SK-N-SH treated with all-trans-retinoic acid at 6 μM for 48 hours (cell line): ENCODE measurements around the gene RBM48.

Source experiments
- ATAC-seq: fragments of 200-7000 bp; cut with Tn5 transposase; 3 replicates; pipeline ENCODE4 v1.9.1; 2020; ENCODE audit warnings: mild to moderate bottlenecking, moderate library complexity
- ARNTL ChIP-seq: fragments of 450-650 bp; formaldehyde crosslinking; IDR thresholded peaks from 2 replicates; pipeline ENCODE4 v1.5.0; 2020; ENCODE audit warnings: low read depth, mild to moderate bottlenecking, moderate library complexity, borderline replicate concordance
- BACH2 ChIP-seq: fragments of 250-450 bp; sonication (Bioruptor Pico); IDR thresholded peaks from 2 replicates; pipeline ENCODE4 v1.9.0; 2021; ENCODE audit warnings: mild to moderate bottlenecking, borderline replicate concordance
- CREB5 ChIP-seq: fragments of 250-450 bp; sonication (Bioruptor Pico); IDR thresholded peaks from 2 replicates; pipeline ENCODE4 v1.5.1; 2020; ENCODE audit warnings: low read depth, mild to moderate bottlenecking, moderate library complexity
- ESRRG ChIP-seq: fragments of 250-450 bp; sonication (Bioruptor Pico); IDR thresholded peaks from 2 replicates; pipeline ENCODE4 v1.6.1; 2021; ENCODE audit warnings: mild to moderate bottlenecking
- GLIS3 ChIP-seq: fragments of 250-450 bp; sonication (Bioruptor Pico); IDR thresholded peaks from 2 replicates; pipeline ENCODE4 v1.5.0; 2020; ENCODE audit warnings: mild to moderate bottlenecking, moderate library complexity
- ISL1 ChIP-seq: fragments of 250-450 bp; sonication (Bioruptor Pico); IDR thresholded peaks from 2 replicates; pipeline ENCODE4 v2.1.2; 2022; ENCODE audit warnings: mild to moderate bottlenecking, moderate library complexity
- OSR1 ChIP-seq: fragments of 250-450 bp; sonication (Bioruptor Pico); IDR thresholded peaks from 2 replicates; pipeline ENCODE4 v1.8.0; 2022; ENCODE audit warnings: moderate library complexity, mild to moderate bottlenecking, inconsistent platforms
- PATZ1 ChIP-seq: fragments of 250-450 bp; sonication (Bioruptor Pico); IDR thresholded peaks from 2 replicates; pipeline ENCODE4 v1.8.0; 2020; ENCODE audit warnings: mild to moderate bottlenecking, moderate library complexity, borderline replicate concordance
- PPARA ChIP-seq: fragments of 250-450 bp; sonication (Bioruptor Pico); IDR thresholded peaks from 2 replicates; pipeline ENCODE4 v1.5.0; 2020; ENCODE audit warnings: mild to moderate bottlenecking, borderline replicate concordance
- RARB ChIP-seq: fragments of 250-450 bp; sonication (Bioruptor Pico); IDR thresholded peaks from 2 replicates; pipeline ENCODE4 v1.8.0; 2021; ENCODE audit warnings: mild to moderate bottlenecking, moderate library complexity
- SNAI2 ChIP-seq: fragments of 250-450 bp; sonication (Bioruptor Pico); IDR thresholded peaks from 2 replicates; pipeline ENCODE4 v1.5.0; 2020; ENCODE audit warnings: mild to moderate bottlenecking, moderate library complexity
- TOX ChIP-seq: fragments of 250-450 bp; sonication (Bioruptor Pico); IDR thresholded peaks from 2 replicates; pipeline ENCODE4 v1.8.0; 2021; ENCODE audit warnings: mild to moderate bottlenecking, moderate library complexity, borderline replicate concordance
- ZC3H10 ChIP-seq: fragments of 250-450 bp; sonication (Bioruptor Pico); IDR thresholded peaks from 2 replicates; pipeline ENCODE4 v1.5.1; 2021; ENCODE audit warnings: mild to moderate bottlenecking, moderate library complexity
- ZFP3 ChIP-seq: fragments of 250-450 bp; sonication (Bioruptor Pico); IDR thresholded peaks from 2 replicates; pipeline ENCODE4 v1.5.0; 2020; ENCODE audit warnings: mild to moderate bottlenecking, moderate library complexity
- ZFP30 ChIP-seq: fragments of 450-650 bp; formaldehyde crosslinking; IDR thresholded peaks from 2 replicates; pipeline ENCODE4 v1.5.0; 2022; ENCODE audit warnings: mild to moderate bottlenecking, moderate library complexity
- ZNF565 ChIP-seq: fragments of 450-650 bp; formaldehyde crosslinking; conservative IDR thresholded peaks from 2 replicates; pipeline ENCODE4 v1.5.0; 2020; ENCODE audit warnings: low read depth, mild to moderate bottlenecking, moderate library complexity
- ZNF70 ChIP-seq: fragments of 450-650 bp; formaldehyde crosslinking; IDR thresholded peaks from 2 replicates; pipeline ENCODE4 v1.5.0; 2020; ENCODE audit warnings: mild to moderate bottlenecking, moderate library complexity
- ZNF8 ChIP-seq: fragments of 450-650 bp; formaldehyde crosslinking; IDR thresholded peaks from 2 replicates; pipeline ENCODE4 v1.5.0; 2020; ENCODE audit warnings: mild to moderate bottlenecking, moderate library complexity
- TF ChIP-seq, protein P1 (sequence below): fragments of 250-450 bp; sonication (Bioruptor Pico); IDR thresholded peaks from 2 replicates; pipeline ENCODE4 v1.5.1; 2021; ENCODE audit warnings: mild to moderate bottlenecking, moderate library complexity
- TF ChIP-seq, protein P2 (sequence below): fragments of 250-450 bp; sonication (Bioruptor Pico); IDR thresholded peaks from 2 replicates; pipeline ENCODE4 v1.5.0; 2020; ENCODE audit warnings: mild to moderate bottlenecking, moderate library complexity
- TF ChIP-seq, protein P3 (sequence below): fragments of 250-450 bp; sonication (Bioruptor Pico); IDR thresholded peaks from 2 replicates; pipeline ENCODE4 v1.8.0; 2021; ENCODE audit warnings: low read depth, mild to moderate bottlenecking, moderate library complexity, borderline replicate concordance

Gene RBM48

GRCh38 chr7:92508946-92509345 is 19.6 kb upstream of the RBM48 start:
- TF ChIP-seq, protein P1, sequence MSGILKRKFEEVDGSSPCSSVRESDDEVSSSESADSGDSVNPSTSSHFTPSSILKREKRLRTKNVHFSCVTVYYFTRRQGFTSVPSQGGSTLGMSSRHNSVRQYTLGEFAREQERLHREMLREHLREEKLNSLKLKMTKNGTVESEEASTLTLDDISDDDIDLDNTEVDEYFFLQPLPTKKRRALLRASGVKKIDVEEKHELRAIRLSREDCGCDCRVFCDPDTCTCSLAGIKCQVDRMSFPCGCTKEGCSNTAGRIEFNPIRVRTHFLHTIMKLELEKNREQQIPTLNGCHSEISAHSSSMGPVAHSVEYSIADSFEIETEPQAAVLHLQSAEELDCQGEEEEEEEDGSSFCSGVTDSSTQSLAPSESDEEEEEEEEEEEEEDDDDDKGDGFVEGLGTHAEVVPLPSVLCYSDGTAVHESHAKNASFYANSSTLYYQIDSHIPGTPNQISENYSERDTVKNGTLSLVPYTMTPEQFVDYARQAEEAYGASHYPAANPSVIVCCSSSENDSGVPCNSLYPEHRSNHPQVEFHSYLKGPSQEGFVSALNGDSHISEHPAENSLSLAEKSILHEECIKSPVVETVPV (CRISPR knock-in tag) = no peak
- TF ChIP-seq TOX (CRISPR knock-in tag) (no peak), ESRRG (CRISPR knock-in tag) (no peak), ZNF8 (no peak), OSR1 (CRISPR knock-in tag) (no peak), ZFP30 (CRISPR knock-in tag) (no peak), ISL1 (CRISPR knock-in tag) (no peak), PPARA (CRISPR knock-in tag) (no peak), GLIS3 (CRISPR knock-in tag) (no peak), ZFP3 (no peak)
- TF ChIP-seq, protein P2, sequence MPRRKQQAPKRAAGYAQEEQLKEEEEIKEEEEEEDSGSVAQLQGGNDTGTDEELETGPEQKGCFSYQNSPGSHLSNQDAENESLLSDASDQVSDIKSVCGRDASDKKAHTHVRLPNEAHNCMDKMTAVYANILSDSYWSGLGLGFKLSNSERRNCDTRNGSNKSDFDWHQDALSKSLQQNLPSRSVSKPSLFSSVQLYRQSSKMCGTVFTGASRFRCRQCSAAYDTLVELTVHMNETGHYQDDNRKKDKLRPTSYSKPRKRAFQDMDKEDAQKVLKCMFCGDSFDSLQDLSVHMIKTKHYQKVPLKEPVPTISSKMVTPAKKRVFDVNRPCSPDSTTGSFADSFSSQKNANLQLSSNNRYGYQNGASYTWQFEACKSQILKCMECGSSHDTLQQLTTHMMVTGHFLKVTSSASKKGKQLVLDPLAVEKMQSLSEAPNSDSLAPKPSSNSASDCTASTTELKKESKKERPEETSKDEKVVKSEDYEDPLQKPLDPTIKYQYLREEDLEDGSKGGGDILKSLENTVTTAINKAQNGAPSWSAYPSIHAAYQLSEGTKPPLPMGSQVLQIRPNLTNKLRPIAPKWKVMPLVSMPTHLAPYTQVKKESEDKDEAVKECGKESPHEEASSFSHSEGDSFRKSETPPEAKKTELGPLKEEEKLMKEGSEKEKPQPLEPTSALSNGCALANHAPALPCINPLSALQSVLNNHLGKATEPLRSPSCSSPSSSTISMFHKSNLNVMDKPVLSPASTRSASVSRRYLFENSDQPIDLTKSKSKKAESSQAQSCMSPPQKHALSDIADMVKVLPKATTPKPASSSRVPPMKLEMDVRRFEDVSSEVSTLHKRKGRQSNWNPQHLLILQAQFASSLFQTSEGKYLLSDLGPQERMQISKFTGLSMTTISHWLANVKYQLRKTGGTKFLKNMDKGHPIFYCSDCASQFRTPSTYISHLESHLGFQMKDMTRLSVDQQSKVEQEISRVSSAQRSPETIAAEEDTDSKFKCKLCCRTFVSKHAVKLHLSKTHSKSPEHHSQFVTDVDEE (CRISPR knock-in tag) = no peak
- no peak for ATAC-seq

- TF ChIP-seq ZNF565 (CRISPR knock-in tag) (no peak), ZNF8 (peak; percentile 76), BACH2 (CRISPR knock-in tag) (no peak), ZC3H10 (no peak)
- TF ChIP-seq, protein P3, sequence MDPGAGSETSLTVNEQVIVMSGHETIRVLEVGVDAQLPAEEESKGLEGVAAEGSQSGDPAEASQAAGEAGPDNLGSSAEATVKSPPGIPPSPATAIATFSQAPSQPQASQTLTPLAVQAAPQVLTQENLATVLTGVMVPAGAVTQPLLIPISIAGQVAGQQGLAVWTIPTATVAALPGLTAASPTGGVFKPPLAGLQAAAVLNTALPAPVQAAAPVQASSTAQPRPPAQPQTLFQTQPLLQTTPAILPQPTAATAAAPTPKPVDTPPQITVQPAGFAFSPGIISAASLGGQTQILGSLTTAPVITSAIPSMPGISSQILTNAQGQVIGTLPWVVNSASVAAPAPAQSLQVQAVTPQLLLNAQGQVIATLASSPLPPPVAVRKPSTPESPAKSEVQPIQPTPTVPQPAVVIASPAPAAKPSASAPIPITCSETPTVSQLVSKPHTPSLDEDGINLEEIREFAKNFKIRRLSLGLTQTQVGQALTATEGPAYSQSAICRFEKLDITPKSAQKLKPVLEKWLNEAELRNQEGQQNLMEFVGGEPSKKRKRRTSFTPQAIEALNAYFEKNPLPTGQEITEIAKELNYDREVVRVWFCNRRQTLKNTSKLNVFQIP (CRISPR knock-in tag) = no peak
- TF ChIP-seq, protein P2 (CRISPR knock-in tag) = no peak
- no peak for ATAC-seq
Measured at GRCh38 chr7:92513167-92513902, 15.3 kb upstream of the RBM48 start.

GRCh38 chr7:92517631-92518030 is 11.0 kb upstream of the RBM48 start:
- ATAC-seq = no peak

DNA sequence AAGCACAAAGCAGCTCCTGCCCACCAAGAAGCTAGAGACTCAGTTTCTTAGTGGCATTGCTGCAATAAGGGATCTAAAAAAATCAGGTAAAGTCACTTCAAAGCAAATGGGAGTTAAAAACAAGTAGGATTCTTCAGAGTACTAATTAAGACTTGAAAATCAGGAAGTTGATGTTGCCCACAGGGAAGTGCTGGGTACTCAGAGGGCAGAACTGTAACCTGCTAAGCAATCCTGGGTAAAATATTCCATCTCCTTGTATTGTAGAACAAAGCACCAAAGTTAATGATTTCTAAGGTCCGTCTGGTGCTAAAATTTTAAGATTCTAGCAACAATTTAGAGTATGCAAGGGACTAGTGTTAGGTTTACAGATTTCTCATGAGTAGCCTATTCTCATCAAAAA is 8.6 kb upstream of the RBM48 start:
- ATAC-seq = no peak
- TF ChIP-seq ZFP3 (no peak), ZNF8 (no peak), ESRRG (CRISPR knock-in tag) (no peak), RARB (no peak), BACH2 (CRISPR knock-in tag) (no peak), TOX (CRISPR knock-in tag) (no peak), CREB5 (CRISPR knock-in tag) (no peak), PATZ1 (CRISPR knock-in tag) (no peak), SNAI2 (CRISPR knock-in tag) (no peak), PPARA (CRISPR knock-in tag) (no peak)
- TF ChIP-seq, protein P3 (CRISPR knock-in tag) = no peak
- TF ChIP-seq, protein P1 (CRISPR knock-in tag) = no peak

More at GRCh38 chr7:92517631-92518030, 11.0 kb upstream of the RBM48 start:
- TF ChIP-seq ZNF70 (CRISPR knock-in tag) (no peak), ARNTL (CRISPR knock-in tag) (no peak)
